SKM-1 (cell line): ENCODE results near the gene CPA1.

Experiments used
- DNase-seq: peaks from one replicate; lab custom pipeline; 2025; ENCODE audit not compliant: unreplicated experiment; lab: John Stamatoyannopoulos, UW

The CPA1 gene

DNA sequence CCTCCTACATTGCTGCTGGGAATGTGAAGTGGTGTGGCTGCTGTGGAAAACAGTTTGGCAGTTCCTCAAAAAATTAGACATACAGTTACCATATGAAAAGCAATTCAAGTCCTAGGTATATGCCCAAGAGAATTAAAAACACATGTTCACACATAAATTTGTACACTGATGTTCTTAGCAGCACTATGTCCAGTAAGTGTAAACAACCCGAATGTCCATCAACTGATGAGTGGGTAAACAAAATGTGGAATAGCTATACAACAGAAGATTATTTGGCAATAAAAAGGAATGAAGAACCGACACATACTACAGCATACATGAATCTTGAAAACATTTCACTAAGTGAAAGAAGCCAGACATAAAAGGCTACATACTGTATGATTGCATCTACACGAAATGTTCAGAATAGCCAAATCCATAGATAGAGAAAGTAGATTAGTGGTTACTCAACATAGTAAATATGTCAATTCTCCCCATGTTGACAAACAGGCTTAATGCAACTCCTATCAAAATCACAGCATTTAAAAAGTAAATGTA lies 43.3 kb downstream of the CPA1 start:
- DNase-seq, result no peak

DNA sequence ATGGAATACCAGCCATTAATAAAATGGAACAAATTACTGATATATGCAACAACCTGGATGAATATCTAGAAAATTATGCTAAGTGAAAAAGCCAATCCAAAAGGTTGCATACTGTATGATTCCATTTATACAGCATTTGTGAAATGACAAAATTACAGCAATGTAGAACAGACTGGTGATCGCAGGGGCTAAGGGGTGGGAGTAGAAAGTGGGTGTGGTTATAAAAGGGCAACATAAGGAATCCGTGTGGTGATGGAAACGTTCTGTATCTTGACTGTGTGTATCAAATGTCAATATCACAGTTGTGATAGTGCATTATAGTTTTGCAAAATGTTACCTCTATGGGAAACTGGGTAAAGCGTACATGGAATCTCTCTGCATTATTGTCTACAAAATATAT lies 45.5 kb downstream of the CPA1 start:
- DNase-seq, result no peak

DNA sequence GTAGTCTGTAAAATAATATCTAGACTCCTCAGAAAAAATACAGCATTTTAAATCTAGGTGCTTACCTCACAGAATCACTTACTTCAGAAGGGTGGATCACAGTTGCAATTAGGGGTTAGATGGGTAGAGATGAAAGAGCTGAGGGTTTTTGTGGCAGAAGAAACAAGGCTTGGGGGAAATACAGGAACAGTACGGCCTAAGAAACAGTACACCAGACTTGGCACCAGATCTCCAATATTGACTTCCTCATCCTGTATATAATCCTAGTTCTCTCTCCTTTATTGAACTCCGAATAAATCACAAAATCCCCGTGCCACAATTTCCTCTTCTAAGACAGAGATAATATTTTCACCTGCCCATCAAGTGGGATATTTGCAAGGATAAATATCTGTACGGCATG lies 46.3 kb downstream of the CPA1 start:
- no peak for DNase-seq

DNA sequence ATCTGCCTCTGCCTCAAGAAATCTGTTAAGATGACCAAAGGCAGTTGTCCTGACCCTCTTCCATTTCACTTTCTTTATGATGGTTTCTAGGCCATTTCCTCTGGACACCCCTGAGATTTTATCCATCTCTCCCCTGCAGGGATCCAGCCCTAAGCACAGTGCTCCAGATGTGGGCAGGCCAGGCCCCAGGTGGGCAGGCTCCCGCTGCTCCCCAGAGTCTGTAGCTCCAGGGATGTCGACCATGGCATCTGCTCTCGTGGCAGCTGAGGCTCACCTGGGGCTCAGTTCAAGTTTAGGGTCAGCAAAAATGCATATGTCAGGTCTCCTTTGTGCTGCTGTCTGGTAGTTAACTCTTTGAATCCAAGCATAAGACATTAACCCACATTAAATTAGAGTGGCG lies 48.7 kb downstream of the CPA1 start:
- no peak for DNase-seq

DNA sequence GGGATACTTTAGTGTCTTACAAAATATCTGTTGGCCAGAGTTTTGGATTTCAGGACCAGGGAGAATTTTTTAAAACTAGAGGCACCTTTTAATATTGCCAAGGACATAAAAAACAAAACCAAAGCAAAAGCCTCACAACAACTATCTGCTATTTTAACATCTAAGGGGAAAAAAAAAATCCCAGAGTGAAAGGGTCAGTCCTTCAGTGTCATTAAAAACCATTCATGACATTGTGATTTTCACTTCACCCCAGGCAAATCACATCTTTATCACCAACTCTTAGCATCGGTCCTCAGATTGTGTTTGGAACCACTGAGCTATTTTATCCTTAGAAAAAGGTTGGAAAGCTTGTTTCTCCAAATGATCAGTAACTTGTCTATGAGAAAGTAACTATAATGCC lies 49.8 kb downstream of the CPA1 start:
- DNase-seq, result no peak

DNA sequence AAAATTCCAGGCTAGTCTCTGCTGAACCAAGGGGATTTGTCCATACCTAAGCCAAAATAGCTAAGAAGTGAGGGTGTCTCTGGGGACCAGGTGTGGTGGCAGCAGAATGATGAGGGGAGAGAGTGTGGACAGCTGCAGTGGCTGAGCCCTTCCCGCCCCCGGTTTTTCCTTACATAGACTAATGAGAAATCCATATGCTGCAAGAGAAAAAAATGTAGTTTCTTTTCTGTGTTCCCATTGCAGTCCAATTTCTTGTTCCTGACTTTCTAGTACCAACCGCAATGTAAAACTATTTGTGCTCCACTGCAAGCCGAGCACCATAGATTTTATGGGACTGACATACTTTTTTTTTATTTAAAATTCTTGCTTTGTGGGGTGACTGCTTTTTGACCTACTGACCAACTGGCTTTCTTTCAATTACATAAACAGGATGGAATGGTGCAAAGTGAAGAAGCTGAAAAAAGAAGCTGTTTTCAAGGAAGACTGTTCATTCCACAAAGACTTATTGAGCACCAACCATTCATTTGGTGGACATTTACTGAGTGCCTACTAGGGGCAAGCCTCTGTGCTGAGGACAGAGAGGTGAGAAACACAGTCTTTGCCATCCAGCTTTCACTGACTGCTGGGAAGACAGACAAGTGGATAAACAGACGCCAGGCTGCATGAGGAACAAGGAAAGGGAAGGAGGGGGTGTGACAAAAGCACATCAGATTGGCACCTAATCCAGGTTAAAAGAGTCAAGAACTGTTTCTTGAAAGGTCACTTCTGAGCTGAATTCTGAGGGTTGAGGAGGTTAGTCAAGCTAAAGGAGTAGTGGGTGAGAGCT lies 50.8 kb downstream of the CPA1 start:
- no peak for DNase-seq

DNA sequence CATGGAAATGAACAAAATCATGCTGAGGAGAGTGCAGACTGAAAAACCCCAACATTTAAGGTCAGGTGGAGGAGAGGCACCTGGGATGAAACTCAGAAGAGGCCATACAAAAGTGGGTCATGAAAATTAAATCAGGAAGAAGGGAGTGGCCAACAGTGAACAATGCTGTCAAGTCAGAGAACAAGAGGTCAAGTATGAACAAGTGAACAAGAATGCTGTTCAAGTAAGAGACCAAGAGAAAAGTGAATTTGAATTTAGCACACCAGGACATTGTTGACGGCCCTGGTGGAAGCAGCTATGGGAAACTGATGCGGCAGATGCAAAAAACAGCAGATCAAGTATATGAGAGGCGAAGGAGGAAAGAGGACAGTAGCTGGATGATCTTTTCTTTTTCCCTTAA lies 52.6 kb downstream of the CPA1 start:
- no peak for DNase-seq

DNA sequence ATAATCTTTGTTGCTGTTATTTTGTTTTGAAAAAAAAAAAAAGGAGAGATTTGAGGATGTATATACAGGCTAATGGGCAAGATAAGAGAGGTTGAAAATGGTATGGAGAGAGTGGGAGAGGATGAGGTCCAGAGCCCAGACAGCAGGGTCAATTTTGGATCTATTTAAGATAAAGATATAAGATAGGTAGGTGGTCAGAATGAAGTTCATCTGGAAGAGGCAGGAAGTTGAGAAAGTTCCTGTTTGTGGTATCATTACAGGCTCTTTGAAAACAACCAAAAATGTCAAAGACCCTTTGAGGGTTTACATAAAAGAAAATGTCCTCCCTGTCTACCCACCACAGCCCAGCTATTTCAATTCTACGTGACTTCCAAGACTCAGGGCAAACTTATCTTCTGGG lies 53.0 kb downstream of the CPA1 start:
- no peak for DNase-seq

DNA sequence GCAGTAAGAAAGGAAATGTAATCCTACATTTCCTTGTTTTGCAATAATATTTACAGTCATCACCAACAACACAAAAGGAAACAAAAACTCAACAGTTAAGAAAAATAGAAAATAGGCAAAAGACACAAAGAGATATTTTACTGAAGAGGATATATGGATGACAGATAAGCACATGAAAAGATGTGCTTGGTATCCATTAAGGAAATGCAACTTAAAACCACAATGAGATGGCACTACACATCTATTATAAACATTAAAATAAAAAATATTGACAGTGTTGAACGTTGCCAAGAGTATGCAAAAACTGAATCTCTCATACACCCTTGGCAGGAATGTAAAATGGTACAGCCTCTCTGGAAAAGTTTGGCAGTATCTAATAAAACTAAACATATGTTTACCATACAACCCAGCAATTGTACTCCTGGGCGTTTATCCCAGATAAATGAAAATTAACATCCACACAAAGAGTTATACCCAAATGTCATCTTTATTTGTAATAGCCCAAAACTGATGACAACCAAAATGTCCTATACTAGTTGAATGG lies 55.1 kb downstream of the CPA1 start:
- no peak for DNase-seq

DNA sequence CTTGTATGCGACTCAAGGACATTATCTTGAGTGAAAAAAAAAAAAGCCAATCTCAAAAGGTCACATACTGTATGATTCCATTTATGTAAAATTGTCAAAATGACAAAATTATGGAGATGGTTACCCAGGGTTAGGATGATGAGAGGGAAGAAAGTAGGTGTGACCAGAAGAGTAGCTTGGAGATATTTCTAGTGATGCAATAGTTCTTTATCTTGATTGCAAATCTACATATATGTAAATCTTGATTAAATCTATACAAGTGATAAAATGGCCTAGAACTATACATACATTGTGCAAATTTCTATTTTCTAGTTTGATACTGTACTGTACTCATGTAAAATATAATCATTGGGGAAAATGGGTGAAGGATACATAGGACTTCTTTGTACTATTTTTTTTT lies 56.0 kb downstream of the CPA1 start:
- DNase-seq, result no peak
